ENCODE results near the gene FUBP1. TPM values are rescaled to one million over a fixed set of nuclear protein-coding genes. Genes with fewer than 3 reads are reported as not detected.
A peak's percentile ranks its signal among the peaks of the same experiment; 100 is the strongest.

Gene FUBP1
- total and polyA plus RNA-seq, 9 of the 15 experiments (the other 6 are each of a cell fraction or from before 2014, with no cell fraction given), result 104 to 294 (median 213) TPM

GRCh38 chr1:78003882-78004718, 25.2 kb upstream of the FUBP1 start (continued):
- TF ChIP-seq, protein P1, sequence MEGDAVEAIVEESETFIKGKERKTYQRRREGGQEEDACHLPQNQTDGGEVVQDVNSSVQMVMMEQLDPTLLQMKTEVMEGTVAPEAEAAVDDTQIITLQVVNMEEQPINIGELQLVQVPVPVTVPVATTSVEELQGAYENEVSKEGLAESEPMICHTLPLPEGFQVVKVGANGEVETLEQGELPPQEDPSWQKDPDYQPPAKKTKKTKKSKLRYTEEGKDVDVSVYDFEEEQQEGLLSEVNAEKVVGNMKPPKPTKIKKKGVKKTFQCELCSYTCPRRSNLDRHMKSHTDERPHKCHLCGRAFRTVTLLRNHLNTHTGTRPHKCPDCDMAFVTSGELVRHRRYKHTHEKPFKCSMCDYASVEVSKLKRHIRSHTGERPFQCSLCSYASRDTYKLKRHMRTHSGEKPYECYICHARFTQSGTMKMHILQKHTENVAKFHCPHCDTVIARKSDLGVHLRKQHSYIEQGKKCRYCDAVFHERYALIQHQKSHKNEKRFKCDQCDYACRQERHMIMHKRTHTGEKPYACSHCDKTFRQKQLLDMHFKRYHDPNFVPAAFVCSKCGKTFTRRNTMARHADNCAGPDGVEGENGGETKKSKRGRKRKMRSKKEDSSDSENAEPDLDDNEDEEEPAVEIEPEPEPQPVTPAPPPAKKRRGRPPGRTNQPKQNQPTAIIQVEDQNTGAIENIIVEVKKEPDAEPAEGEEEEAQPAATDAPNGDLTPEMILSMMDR (IDR thresholded peaks at IDR 0.05 in 2 of 3, conservative IDR thresholded peaks at IDR 0.05 in 1 of 3; ENCODE audit: insufficient read depth in 2 of 3, low read depth in 1 of 3, low read length in 3 of 3), result peak in 1 of 3 experiments; percentile 13; a peak in 1 of 6 replicates
- peak; percentile 99 for TF ChIP-seq RHOXF2B (CRISPR knock-in tag; conservative IDR thresholded peaks at IDR 0.05)
- no peak for TF ChIP-seq ZNF785 (CRISPR knock-in tag; IDR thresholded peaks at IDR 0.05)
- TF ChIP-seq RNF2 (IDR thresholded peaks at IDR 0.05), result peak; percentile 88
- no peak for TF ChIP-seq FOXJ2 (tag; IDR thresholded peaks at IDR 0.05)
- TF ChIP-seq SNAPC5 (CRISPR knock-in tag; IDR thresholded peaks at IDR 0.05), result peak; percentile 94
- no peak for TF ChIP-seq CEBPG (CRISPR knock-in tag; IDR thresholded peaks at IDR 0.05)
- TF ChIP-seq CEBPG (tag; conservative IDR thresholded peaks at IDR 0.05 in 1 of 2, IDR thresholded peaks at IDR 0.05 in 1 of 2), result no peak
- TF ChIP-seq ZBTB49 (CRISPR knock-in tag; IDR thresholded peaks at IDR 0.05; ENCODE audit: borderline replicate concordance), result no peak
- peak; percentile 99 for TF ChIP-seq CBX1 (IDR thresholded peaks at IDR 0.05; ENCODE audit: low read depth)
- TF ChIP-seq GTF3C2 (IDR thresholded peaks at IDR 0.05; ENCODE audit: borderline replicate concordance, extremely low read depth, insufficient read length), result no peak
- TF ChIP-seq SIN3B (IDR thresholded peaks at IDR 0.05; ENCODE audit: low read depth), result no peak
- TF ChIP-seq ZFP36 (IDR thresholded peaks at IDR 0.05; ENCODE audit: low read depth, low read length, partially characterized antibody), result no peak
- TF ChIP-seq POU5F1 (IDR thresholded peaks at IDR 0.05; ENCODE audit: borderline replicate concordance, low read depth, low read length, partially characterized antibody), result no peak
- no peak for TF ChIP-seq TCF7 (IDR thresholded peaks at IDR 0.05; ENCODE audit: borderline replicate concordance)
- TF ChIP-seq CEBPB (tag; IDR thresholded peaks at IDR 0.05), result peak; percentile 68
- no peak for TF ChIP-seq ZNF217 (CRISPR knock-in tag; IDR thresholded peaks at IDR 0.05)
- no peak for TF ChIP-seq MYC (IDR thresholded peaks at IDR 0.05; ENCODE audit: low read depth, low read length)
- TF ChIP-seq MYC (CRISPR knock-in tag; IDR thresholded peaks at IDR 0.05; ENCODE audit: borderline replicate concordance, low read depth), result peak; percentile 89; the same call in 1 of the 2 replicates
- no peak for TF ChIP-seq DACH1 (IDR thresholded peaks at IDR 0.05; ENCODE audit: partially characterized antibody)
- TF ChIP-seq ZNF384 (IDR thresholded peaks at IDR 0.05; ENCODE audit: low read depth, low read length), result no peak
